ENCODE results near the gene ATG4D.

ATG4D gene

DNA sequence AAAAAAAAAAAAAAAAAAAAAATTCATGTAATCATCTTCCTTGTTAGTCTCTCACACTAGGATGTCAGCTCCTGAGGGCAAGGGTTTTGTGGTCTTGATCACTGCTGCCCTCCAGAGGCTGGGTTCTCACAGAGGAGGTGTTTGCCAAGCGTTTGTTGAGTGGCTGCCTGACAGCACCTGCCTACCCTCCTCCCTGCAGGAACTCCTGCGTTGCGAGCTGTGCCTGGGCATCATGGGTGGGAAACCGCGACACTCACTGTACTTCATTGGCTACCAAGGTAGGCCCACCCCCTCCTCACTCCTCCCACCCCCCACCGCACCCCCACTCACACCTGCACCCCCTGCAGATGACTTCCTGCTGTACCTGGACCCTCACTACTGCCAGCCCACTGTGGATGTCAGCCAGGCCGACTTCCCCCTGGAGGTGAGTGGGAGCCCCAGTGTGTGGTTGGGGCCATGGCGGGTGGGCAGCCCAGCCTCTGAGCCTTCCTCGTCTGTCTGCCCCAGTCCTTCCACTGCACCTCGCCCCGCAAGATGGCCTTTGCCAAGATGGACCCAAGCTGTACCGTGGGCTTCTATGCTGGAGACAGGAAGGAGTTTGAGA, 8.1 kb downstream of the ATG4D start:
- in situ Hi-C loops (cut with HindIII; ENCODE audit: low sequenced_read_pairs): no loop called here
- H3K4me3 ChIP-seq (ENCODE audit: low read depth, low read length): no peak overlapping the region
- TF ChIP-seq, protein P1, sequence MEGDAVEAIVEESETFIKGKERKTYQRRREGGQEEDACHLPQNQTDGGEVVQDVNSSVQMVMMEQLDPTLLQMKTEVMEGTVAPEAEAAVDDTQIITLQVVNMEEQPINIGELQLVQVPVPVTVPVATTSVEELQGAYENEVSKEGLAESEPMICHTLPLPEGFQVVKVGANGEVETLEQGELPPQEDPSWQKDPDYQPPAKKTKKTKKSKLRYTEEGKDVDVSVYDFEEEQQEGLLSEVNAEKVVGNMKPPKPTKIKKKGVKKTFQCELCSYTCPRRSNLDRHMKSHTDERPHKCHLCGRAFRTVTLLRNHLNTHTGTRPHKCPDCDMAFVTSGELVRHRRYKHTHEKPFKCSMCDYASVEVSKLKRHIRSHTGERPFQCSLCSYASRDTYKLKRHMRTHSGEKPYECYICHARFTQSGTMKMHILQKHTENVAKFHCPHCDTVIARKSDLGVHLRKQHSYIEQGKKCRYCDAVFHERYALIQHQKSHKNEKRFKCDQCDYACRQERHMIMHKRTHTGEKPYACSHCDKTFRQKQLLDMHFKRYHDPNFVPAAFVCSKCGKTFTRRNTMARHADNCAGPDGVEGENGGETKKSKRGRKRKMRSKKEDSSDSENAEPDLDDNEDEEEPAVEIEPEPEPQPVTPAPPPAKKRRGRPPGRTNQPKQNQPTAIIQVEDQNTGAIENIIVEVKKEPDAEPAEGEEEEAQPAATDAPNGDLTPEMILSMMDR (IDR thresholded peaks at IDR 0.05; ENCODE audit: low read depth, low read length, missing control alignments): no peak
- DNase-seq (ENCODE audit: low read depth): no peak

DNA sequence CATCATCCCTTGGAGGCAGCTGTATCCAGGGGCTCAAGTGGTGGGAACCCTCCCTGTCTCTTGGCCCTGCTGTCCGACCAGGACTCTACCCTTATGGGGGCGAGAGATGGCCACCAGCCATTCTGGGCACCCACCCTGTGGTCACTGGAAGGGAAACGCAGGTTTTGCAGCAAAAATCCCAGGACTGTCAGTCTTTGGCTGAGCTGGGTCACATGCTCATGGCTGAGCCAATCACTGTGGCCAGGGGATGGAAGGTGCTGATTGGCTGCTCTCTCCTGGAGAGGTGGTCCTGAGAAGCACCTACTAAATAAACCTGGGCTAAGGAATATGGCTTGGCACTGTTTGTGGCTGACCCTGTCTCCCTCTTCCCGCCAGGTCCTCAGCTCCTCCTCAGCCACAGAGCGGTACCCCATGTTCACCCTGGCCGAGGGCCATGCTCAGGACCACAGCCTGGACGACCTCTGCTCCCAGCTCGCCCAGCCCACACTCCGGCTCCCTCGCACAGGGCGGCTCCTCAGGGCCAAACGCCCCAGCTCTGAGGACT, 8.9 kb downstream of the ATG4D start:
- no peak for DNase-seq (ENCODE audit: low read depth)
- TF ChIP-seq, protein P1 (IDR thresholded peaks at IDR 0.05; ENCODE audit: low read depth, low read length, missing control alignments): no peak
- in situ Hi-C loops (cut with HindIII; ENCODE audit: low sequenced_read_pairs): no loop called here
- no peak overlapping the region for H3K4me3 ChIP-seq (ENCODE audit: low read depth, low read length)

DNA sequence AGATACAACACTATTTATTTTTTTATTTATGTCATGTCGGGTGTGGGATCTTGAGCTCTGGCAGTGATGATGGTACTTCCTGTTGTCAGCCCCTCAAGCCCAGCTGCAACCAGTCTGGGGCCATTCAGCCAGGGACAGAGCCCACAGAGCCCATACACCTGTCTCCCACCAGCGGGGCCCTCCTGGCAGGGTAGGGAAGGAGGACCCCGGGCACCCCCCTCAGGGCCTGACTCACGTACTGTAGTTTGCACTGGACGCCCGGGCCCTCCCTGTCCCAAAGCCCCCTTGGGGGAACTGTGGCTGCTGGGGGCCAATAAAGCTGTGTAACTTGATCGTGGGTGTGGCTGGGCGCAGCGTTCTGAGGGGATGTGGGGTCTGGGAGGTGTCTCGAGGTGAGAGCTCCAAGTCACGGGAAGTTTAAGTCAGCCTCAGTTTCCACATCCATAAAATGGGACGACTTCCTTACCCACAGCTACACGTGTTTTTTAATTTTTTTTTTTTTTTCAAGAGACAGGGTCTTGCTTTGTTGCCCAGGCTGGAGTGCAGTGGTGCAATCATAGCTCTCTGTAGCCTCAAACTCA, 9.5 kb downstream of the ATG4D start:
- DNase-seq (ENCODE audit: low read depth): no peak
- in situ Hi-C loops (cut with HindIII; ENCODE audit: low sequenced_read_pairs): no loop called here
- no peak overlapping the region for H3K4me3 ChIP-seq (ENCODE audit: low read depth, low read length)
- TF ChIP-seq, protein P1 (IDR thresholded peaks at IDR 0.05; ENCODE audit: low read depth, low read length, missing control alignments): no peak

DNA sequence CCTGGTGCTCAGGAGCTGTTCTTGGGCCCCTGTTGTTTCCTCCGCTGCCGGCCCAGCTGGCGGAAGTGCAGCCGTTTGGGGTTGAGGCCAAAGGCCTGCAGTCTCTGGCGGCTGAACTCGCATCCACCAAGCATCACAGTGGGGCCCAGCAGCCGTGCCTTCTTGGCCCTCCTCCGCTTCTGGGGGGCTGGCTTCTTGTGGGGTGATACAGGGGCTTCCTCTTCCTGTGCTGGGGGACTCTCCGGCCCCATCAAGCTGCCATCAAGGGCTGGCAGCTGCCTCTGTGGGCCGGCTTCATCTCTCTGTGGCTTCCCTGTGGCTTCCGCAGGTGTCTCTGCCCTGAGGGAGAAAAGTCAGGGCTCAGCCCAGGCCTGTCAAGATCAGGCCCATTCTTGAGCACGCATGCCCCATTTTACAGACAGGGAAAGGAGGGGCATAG, 10.3 kb downstream of the ATG4D start:
- H3K4me3 ChIP-seq (ENCODE audit: low read depth, low read length): no peak overlapping the region
- in situ Hi-C loops (cut with HindIII; ENCODE audit: low sequenced_read_pairs): no loop called here
- TF ChIP-seq, protein P1 (IDR thresholded peaks at IDR 0.05; ENCODE audit: low read depth, low read length, missing control alignments): no peak
- no peak for DNase-seq (ENCODE audit: low read depth)

DNA sequence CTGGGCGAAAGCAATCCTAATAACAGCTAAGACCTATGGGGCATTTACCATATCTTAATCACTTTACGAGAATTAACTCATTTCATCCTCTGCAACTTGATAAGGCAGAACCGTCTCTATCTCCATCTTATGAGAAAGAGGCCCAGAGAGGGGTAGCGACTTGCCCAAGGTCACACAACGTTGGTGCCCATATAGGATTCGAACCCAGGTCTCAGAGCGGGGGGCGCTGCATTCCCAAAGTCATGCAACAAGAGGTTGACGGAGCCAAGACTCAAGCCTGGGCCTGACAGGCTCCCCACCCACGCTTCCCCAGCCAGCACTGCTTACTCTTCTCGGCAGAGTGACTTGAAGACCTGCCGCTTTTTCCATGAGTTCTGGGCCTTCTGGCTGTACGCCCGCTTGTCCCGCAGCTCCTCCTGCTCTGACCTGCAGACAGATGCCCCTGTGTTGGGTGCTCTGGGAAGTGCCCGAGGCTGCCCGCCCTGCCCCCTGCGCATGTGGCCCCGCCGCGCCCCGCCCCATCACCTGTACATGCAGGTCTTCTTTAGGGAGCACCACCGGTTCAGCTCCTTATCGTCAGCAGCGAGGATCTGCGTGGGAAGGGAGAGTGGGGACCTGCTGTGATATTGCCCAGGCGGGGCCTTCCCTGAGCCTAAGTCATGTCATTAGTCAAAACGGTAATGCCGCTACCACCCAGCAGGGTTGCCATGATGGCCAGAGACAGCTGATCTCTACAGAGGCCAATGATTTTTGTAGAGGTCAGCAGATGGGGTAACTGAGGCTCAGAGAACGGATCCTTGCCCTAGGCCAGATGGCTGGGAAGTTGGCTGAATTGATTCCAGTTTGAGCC, 11.3 kb downstream of the ATG4D start:
- no peak for DNase-seq (ENCODE audit: low read depth)
- TF ChIP-seq, protein P1 (IDR thresholded peaks at IDR 0.05; ENCODE audit: low read depth, low read length, missing control alignments): no peak
- in situ Hi-C loops (cut with HindIII; ENCODE audit: low sequenced_read_pairs): no loop called here
- no peak overlapping the region for H3K4me3 ChIP-seq (ENCODE audit: low read depth, low read length)

DNA sequence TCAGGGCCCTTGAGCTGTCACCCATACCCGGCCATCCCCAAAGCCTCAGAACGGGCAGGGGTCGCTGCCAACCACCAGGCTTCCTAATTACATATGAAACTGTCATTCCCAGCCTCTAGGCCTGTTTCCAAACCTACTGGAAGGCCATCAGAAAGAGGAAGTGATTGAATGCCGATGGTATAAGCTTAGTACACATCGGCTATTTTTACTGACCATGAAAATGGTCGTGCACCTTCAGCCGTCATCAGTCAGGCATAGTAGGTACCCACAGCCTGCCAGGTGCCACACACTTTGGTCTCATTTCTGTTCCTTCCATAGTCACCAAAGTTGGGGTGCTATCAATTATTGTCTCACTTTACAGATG, 11.9 kb downstream of the ATG4D start:
- TF ChIP-seq, protein P1 (IDR thresholded peaks at IDR 0.05; ENCODE audit: low read depth, low read length, missing control alignments): no peak
- in situ Hi-C loops (cut with HindIII; ENCODE audit: low sequenced_read_pairs): no loop called here
- no peak overlapping the region for H3K4me3 ChIP-seq (ENCODE audit: low read depth, low read length)
- no peak for DNase-seq (ENCODE audit: low read depth)
